K562 (cell line): ENCODE measurements around the gene CC2D1A. TPM values are rescaled to one million over a fixed set of nuclear protein-coding genes. Genes with fewer than 3 reads are reported as not detected.

ENCODE experiments used
- CHCHD3 ChIP-seq: fragments of 250-450 bp; sonication (Bioruptor Pico); IDR thresholded peaks from 2 replicates; pipeline ENCODE4 v2.1.2; 2022; ENCODE audit warnings: mild to moderate bottlenecking
- ESRRB ChIP-seq: fragments of 250-450 bp; sonication (Bioruptor Pico); IDR thresholded peaks from 2 replicates; pipeline ENCODE4 v1.5.0; 2020; ENCODE audit warnings: mild to moderate bottlenecking, moderate library complexity, borderline replicate concordance
- NR2F6 ChIP-seq: fragments of 450-650 bp; formaldehyde crosslinking; IDR thresholded peaks from 2 replicates; pipeline ENCODE4 v1.4.0; 2020; ENCODE audit warnings: mild to moderate bottlenecking
- SIN3A ChIP-seq, 2 experiments: fragments of 150-350 bp in 1 of 2; IDR thresholded peaks; 2 replicates each; pipeline ENCODE4 v1.6.1; 2011 to 2016; ENCODE audit warnings: borderline replicate concordance in 2 of 2, low read depth in 2 of 2, low read length in 2 of 2, mild to moderate bottlenecking in 2 of 2, moderate library complexity in 2 of 2; ENCODE audit not compliant: control insufficient read depth in 1 of 2
- polyA plus RNA-seq, 8 experiments: library from polyadenylated mRNA; depleted of rRNA in 4 of 8; stranded (reverse) in 5 of 8; unstranded in 3 of 8; fragments of >200 nt; fragmentation: Nextera tagmentation in 2 of 8; fragmentation: Illumina TruSeq in 1 of 8; extraction: Ambion mirVana in 2 of 8; extraction: Trizol in 1 of 8; gene quantifications; 2 replicates each; pipeline versions ENCODE4 v1.2.1 to v1.2.3, GENCODE V29; 2011 to 2014; ENCODE audit warnings: inconsistent platforms in 1 of 8, missing spikeins in 1 of 8
- total RNA-seq, 7 experiments: library from RNA; depleted of rRNA in 6 of 7; stranded (reverse); fragments of >200 nt in 6 of 7; fragmentation: Illumina TruSeq in 2 of 7; extraction: Trizol in 2 of 7; gene quantifications; 2 replicates each; pipeline versions ENCODE4 v1.2.1 to v1.2.3, GENCODE V29; 2011 to 2021; ENCODE audit warnings: low replicate concordance in 1 of 7
- TF ChIP-seq, protein P1 (sequence below), 3 experiments: fragments of 200-800 bp in 1 of 3; fragments of 250-450 bp in 1 of 3; fragments of 450-650 bp in 1 of 3; sonication (Bioruptor Pico) in 1 of 3; sonication (Bioruptor generic) in 1 of 3; formaldehyde crosslinking in 1 of 3; IDR thresholded peaks; 2 replicates each; pipeline versions ENCODE4 v1.6.1 to v1.8.0; 2016 to 2022; ENCODE audit warnings: mild to moderate bottlenecking in 2 of 3, missing genetic modification characterization in 2 of 3, missing compliant biosample characterization in 1 of 3, moderate library complexity in 1 of 3
- TF ChIP-seq, protein P2 (sequence below): fragments of 450-650 bp; conservative IDR thresholded peaks from 2 replicates; pipeline ENCODE4 v1.6.1; 2016; ENCODE audit warnings: missing genetic modification characterization, low read depth, mild to moderate bottlenecking, missing compliant biosample characterization, moderate library complexity
- TF ChIP-seq, protein P3 (sequence below): sonication (generic); formaldehyde crosslinking; IDR thresholded peaks from 2 replicates; pipeline ENCODE4 v1.8.1; 2022; ENCODE audit warnings: missing genetic modification reagents
- TF ChIP-seq, protein P4 (sequence below): fragments of 450-650 bp; IDR thresholded peaks from 2 replicates; pipeline ENCODE4 v1.6.1; 2017; ENCODE audit warnings: antibody characterized with exemption

CC2D1A gene
- total and polyA plus RNA-seq, 9 of the 15 experiments (the other 6 are each of a cell fraction or from before 2014, with no cell fraction given): 0.32 to 31.0 (median 12.9) TPM

DNA sequence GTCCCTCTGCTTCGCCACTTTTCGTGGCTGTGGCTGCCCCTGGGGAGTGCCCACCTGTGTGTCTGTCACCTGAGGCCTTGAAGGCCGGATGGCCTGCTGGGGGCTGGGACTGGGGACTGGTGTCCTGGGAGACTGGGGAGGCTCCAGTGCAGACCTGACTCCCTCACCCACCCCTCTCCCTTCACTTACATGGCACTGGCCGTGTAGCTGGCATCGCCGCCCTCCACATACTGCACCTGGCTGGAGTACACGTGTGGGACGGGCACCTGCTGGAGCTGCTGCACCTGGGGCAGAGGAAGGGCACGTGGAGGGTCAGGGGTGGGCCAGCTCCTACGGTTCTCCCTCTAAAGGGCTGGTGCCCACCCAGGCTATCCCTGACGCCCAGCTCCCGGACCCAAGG lies 71.8 kb downstream of the CC2D1A start (continued):
- TF ChIP-seq, protein P1, sequence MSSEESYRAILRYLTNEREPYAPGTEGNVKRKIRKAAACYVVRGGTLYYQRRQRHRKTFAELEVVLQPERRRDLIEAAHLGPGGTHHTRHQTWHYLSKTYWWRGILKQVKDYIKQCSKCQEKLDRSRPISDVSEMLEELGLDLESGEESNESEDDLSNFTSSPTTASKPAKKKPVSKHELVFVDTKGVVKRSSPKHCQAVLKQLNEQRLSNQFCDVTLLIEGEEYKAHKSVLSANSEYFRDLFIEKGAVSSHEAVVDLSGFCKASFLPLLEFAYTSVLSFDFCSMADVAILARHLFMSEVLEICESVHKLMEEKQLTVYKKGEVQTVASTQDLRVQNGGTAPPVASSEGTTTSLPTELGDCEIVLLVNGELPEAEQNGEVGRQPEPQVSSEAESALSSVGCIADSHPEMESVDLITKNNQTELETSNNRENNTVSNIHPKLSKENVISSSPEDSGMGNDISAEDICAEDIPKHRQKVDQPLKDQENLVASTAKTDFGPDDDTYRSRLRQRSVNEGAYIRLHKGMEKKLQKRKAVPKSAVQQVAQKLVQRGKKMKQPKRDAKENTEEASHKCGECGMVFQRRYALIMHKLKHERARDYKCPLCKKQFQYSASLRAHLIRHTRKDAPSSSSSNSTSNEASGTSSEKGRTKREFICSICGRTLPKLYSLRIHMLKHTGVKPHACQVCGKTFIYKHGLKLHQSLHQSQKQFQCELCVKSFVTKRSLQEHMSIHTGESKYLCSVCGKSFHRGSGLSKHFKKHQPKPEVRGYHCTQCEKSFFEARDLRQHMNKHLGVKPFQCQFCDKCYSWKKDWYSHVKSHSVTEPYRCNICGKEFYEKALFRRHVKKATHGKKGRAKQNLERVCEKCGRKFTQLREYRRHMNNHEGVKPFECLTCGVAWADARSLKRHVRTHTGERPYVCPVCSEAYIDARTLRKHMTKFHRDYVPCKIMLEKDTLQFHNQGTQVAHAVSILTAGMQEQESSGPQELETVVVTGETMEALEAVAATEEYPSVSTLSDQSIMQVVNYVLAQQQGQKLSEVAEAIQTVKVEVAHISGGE (CRISPR knock-in tag; IDR thresholded peaks at IDR 0.05): no peak
- TF ChIP-seq ESRRB: no peak
- TF ChIP-seq, protein P2, sequence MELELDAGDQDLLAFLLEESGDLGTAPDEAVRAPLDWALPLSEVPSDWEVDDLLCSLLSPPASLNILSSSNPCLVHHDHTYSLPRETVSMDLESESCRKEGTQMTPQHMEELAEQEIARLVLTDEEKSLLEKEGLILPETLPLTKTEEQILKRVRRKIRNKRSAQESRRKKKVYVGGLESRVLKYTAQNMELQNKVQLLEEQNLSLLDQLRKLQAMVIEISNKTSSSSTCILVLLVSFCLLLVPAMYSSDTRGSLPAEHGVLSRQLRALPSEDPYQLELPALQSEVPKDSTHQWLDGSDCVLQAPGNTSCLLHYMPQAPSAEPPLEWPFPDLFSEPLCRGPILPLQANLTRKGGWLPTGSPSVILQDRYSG (tag): no peak
- TF ChIP-seq, protein P3, sequence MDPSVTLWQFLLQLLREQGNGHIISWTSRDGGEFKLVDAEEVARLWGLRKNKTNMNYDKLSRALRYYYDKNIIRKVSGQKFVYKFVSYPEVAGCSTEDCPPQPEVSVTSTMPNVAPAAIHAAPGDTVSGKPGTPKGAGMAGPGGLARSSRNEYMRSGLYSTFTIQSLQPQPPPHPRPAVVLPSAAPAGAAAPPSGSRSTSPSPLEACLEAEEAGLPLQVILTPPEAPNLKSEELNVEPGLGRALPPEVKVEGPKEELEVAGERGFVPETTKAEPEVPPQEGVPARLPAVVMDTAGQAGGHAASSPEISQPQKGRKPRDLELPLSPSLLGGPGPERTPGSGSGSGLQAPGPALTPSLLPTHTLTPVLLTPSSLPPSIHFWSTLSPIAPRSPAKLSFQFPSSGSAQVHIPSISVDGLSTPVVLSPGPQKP (CRISPR knock-in tag): no peak
- TF ChIP-seq, protein P4, sequence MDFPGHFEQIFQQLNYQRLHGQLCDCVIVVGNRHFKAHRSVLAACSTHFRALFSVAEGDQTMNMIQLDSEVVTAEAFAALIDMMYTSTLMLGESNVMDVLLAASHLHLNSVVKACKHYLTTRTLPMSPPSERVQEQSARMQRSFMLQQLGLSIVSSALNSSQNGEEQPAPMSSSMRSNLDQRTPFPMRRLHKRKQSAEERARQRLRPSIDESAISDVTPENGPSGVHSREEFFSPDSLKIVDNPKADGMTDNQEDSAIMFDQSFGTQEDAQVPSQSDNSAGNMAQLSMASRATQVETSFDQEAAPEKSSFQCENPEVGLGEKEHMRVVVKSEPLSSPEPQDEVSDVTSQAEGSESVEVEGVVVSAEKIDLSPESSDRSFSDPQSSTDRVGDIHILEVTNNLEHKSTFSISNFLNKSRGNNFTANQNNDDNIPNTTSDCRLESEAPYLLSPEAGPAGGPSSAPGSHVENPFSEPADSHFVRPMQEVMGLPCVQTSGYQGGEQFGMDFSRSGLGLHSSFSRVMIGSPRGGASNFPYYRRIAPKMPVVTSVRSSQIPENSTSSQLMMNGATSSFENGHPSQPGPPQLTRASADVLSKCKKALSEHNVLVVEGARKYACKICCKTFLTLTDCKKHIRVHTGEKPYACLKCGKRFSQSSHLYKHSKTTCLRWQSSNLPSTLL: no peak
- TF ChIP-seq CHCHD3 (CRISPR knock-in tag): no peak
- no peak for TF ChIP-seq SIN3A (IDR thresholded peaks at IDR 0.05; ENCODE audit: borderline replicate concordance in 2 of 2, control insufficient read depth in 1 of 2, low read depth in 2 of 2, low read length in 2 of 2)
- no peak for TF ChIP-seq NR2F6 (CRISPR knock-in tag)
